MCF 10A (cell line): ENCODE results near the gene PRG2. TPM values are rescaled to one million over a fixed set of nuclear protein-coding genes. Genes with fewer than 3 reads are reported as not detected.
A peak's percentile ranks its signal among the peaks of the same experiment; 100 is the strongest.
"Not testable (repeated sequence)": the region's sequence is repeated elsewhere in the genome, so short reads cannot be mapped to it uniquely, and the experiment has no call there.

Experiments used
- BruUV-seq: library from RNA; stranded (reverse); fragments of 400-500 nt; replicated peaks from 2 replicates; lab custom pipeline; 2021; lab: Mats Ljungman, UMichigan
- CTCF ChIA-PET: fragments of 300-600 bp; sonication (Branson Sonifier 250); formaldehyde crosslinking; extraction: SDS; loops from one replicate; lab custom pipeline; 2021; ENCODE audit warnings: antibody characterized with exemption, inconsistent platforms; lab: Yijun Ruan, JAX
- POLR2A ChIA-PET: fragments of 300-600, 350-650 bp; sonication (Branson Sonifier 250); formaldehyde crosslinking; extraction: SDS; loops from one replicate; lab custom pipeline; 2020; ENCODE audit warnings: antibody characterized with exemption, inconsistent platforms; lab: Yijun Ruan, JAX
- DNase-seq: peaks from one replicate; pipeline ENCODE4 v3.0.0-alpha.2; 2018; ENCODE audit not compliant: unreplicated experiment
- H3K27ac Mint-ChIP-seq: one replicate; pipeline ENCODE4 v1.8.0; 2022; ENCODE audit warnings: mild to moderate bottlenecking, low read depth, mixed read lengths; ENCODE audit not compliant: unreplicated experiment
- H3K27me3 Mint-ChIP-seq: one replicate; pipeline ENCODE4 v1.8.0; 2022; ENCODE audit warnings: mixed read lengths; ENCODE audit not compliant: insufficient read depth, unreplicated experiment
- H3K36me3 Mint-ChIP-seq: one replicate; pipeline ENCODE4 v1.8.0; 2022; ENCODE audit warnings: mild to moderate bottlenecking, moderate library complexity, mixed read lengths; ENCODE audit not compliant: insufficient read depth, unreplicated experiment
- H3K4me1 Mint-ChIP-seq: one replicate; pipeline ENCODE4 v1.8.0; 2022; ENCODE audit warnings: mixed read lengths; ENCODE audit not compliant: insufficient read depth, unreplicated experiment
- H3K4me3 Mint-ChIP-seq: one replicate; pipeline ENCODE4 v1.8.0; 2022; ENCODE audit warnings: mild to moderate bottlenecking, moderate library complexity, mixed read lengths; ENCODE audit not compliant: unreplicated experiment
- H3K9me3 Mint-ChIP-seq: one replicate; pipeline ENCODE4 v1.8.0; 2022; ENCODE audit warnings: mixed read lengths; ENCODE audit not compliant: unreplicated experiment
- intact Hi-C: fragments of 100-400 bp; cut with micrococcal nuclease; formaldehyde crosslinking; loops from 2 replicates; pipeline ENCODE4 v1.14.1; 2022
- total RNA-seq: library from RNA; stranded (reverse); gene quantifications from 2 replicates; pipeline ENCODE4 v1.2.3, GENCODE V29; 2022
- TF ChIP-seq, protein P1 (sequence below): fragments of 200-600 bp; IDR thresholded peaks from one replicate; pipeline ENCODE4 v1.8.0; 2022; ENCODE audit warnings: antibody characterized with exemption, mild to moderate bottlenecking; ENCODE audit not compliant: unreplicated experiment

PRG2 gene
- total RNA-seq, 1 experiment from 2014 or later = not detected

DNA sequence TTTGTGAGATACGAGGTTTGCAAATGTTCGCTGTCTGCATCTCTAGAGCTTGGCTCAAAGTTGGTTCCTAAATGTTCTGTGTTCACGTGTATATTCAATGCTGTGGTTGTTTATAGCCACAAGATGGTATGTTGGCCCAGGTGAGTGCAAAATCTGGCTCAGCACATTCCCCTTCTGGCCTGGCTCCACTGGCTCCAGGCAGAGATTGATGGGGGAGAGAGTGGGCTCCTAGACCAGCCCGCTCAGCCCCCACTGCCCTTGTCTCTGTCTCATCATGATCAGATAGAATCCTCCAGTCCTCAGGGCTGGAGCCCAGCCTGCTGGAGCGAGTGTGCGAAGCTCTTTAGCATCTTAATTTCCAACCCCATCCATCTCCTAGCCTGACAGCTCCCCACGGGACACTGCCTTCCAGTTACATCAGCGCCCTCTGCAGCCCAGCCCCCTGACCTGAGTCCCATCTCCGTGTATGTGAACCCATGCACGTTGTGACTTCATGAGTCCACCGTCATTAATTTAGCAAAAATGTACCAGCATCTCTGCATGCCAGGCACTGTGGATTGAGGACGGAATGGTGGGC lies 50.3 kb downstream of the PRG2 start:
- Mint-ChIP-seq H3K4me1 (peaks cover 6% of the 10 kb centered on the region), H3K9me3 (no peaks in the 10 kb centered on the region), H3K27ac (no peak overlapping the region), H3K4me3 (no peak overlapping the region), H3K36me3 (no peaks in the 10 kb centered on the region), H3K27me3 (no peaks in the 10 kb centered on the region)
- no TSS peak for BruUV-seq
- POLR2A ChIA-PET = no interaction called here
- peak; percentile 30 for DNase-seq
- intact Hi-C loops = no loop called here
- CTCF ChIA-PET = interaction anchor here (0.5 to 1.5 kb wide), 8 partner anchors 117 to 1718 kb away, joined by 3 to 6 read pairs (median 3); no protein-coding TSS in a partner anchor
- TF ChIP-seq, protein P1, sequence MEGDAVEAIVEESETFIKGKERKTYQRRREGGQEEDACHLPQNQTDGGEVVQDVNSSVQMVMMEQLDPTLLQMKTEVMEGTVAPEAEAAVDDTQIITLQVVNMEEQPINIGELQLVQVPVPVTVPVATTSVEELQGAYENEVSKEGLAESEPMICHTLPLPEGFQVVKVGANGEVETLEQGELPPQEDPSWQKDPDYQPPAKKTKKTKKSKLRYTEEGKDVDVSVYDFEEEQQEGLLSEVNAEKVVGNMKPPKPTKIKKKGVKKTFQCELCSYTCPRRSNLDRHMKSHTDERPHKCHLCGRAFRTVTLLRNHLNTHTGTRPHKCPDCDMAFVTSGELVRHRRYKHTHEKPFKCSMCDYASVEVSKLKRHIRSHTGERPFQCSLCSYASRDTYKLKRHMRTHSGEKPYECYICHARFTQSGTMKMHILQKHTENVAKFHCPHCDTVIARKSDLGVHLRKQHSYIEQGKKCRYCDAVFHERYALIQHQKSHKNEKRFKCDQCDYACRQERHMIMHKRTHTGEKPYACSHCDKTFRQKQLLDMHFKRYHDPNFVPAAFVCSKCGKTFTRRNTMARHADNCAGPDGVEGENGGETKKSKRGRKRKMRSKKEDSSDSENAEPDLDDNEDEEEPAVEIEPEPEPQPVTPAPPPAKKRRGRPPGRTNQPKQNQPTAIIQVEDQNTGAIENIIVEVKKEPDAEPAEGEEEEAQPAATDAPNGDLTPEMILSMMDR = no peak

DNA sequence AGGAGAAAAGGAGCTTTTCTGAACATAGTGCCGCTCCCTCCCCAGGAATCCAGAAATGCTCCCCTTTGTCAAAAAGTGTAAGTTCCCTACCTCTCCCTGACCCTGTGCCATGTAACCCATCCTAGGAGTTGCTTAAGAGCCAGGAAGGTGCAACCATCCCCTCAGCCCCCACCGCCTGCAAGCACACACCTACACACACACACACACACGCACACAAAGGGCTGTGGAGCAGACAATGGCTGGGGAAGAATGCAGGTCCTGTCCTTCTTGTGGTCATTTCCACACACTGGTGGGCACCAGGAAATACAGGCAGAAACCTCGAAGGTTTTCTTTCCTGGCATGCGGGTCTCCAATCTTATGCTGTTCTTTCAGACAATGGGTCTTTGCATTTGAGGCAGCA lies 51.1 kb downstream of the PRG2 start:
- TF ChIP-seq, protein P1 = no peak
- no peak for DNase-seq
- ChIA-PET CTCF (interaction anchor here (0.5 to 3.2 kb wide), 4 partner anchors 117 to 1712 kb away, joined by 3 to 9 read pairs (median 3); no protein-coding TSS in a partner anchor), POLR2A (interaction anchor here (1.5 kb wide), 1 partner anchor 14 kb away, joined by 4 read pairs; no protein-coding TSS in a partner anchor)
- H3K9me3 Mint-ChIP-seq = no peaks in the 10 kb centered on the region
- H3K4me1 Mint-ChIP-seq = peaks cover 14% of the 10 kb centered on the region
- no peak overlapping the region for H3K27ac Mint-ChIP-seq
- no peaks in the 10 kb centered on the region for H3K27me3 Mint-ChIP-seq
- no peak overlapping the region for H3K4me3 Mint-ChIP-seq
- intact Hi-C loops = no loop called here
- BruUV-seq = no TSS peak
- H3K36me3 Mint-ChIP-seq = peaks cover 2% of the 10 kb centered on the region

DNA sequence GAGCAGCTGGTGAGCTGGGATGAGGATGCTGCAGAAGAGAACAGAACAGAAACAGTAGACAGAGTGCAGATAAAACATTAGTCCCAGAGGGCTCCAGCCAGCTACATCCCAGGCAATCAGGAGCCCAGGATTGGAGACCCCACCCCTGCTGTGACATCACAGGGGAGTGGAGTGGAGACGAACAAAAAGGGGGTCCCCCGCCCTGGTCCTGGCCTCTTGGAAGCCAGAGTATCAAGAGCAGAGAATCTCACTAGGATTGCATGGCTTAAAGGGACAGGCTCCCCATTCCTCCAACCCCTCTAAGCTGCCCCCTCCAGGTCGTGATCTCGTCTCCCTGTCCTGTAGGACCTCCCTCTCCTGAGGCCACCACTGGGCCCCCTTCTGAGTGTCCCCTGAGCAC lies 52.3 kb downstream of the PRG2 start, which contains the start of gene P2RX3:
Gene P2RX3, plus strand, starts transcription at position 211 of the 400 bp plus-strand sequence. CDS start 199 bp downstream, outside the sequence.
- no peak for DNase-seq
- H3K36me3 Mint-ChIP-seq = peaks cover 14% of the 10 kb centered on the region
- H3K4me3 Mint-ChIP-seq = no peak within 1 kb of the TSS
- peaks cover 20% of the 10 kb centered on the region for H3K4me1 Mint-ChIP-seq
- intact Hi-C loops = no loop called here
- no peaks in the 10 kb centered on the region for H3K27me3 Mint-ChIP-seq
- ChIA-PET POLR2A (interaction anchor here (0.5 to 1.5 kb wide), 2 partner anchors 13 to 372 kb away, joined by 3 to 4 read pairs; no protein-coding TSS in a partner anchor), CTCF (interaction anchor here (0.6 to 3.2 kb wide), 8 partner anchors 11 to 948 kb away, joined by 3 to 9 read pairs (median 4); no protein-coding TSS in a partner anchor)
- TF ChIP-seq, protein P1 = no peak
- no peaks in the 10 kb centered on the region for H3K9me3 Mint-ChIP-seq
- H3K27ac Mint-ChIP-seq = no peak within 1 kb of the TSS
- BruUV-seq = no TSS peak

DNA sequence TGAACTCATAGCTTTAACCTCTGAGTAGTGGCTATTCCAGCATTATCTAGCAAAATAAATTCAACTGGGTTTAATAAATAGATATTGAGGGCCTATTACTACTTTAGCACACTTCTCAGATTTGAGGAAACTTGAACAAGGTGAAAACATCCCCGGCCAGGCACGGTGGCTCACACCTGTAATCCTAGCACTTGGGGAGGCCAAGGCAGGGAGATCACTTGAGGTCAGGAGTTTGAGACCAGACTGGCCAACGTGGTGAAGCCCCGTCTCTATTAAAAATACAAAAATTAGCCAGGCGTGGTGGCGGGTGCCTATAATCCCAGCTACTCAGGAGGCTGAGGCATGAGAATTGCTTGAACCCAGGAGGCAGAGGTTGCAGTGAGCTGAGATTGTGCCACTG lies 53.6 kb downstream of the PRG2 start:
- ChIA-PET CTCF (interaction anchor here (0.5 to 3.2 kb wide), 5 partner anchors 88 to 1849 kb away, joined by 3 to 9 read pairs (median 3); no protein-coding TSS in a partner anchor), POLR2A (interaction anchor here (1.1 to 4.4 kb wide), 2 partner anchors 13 to 376 kb away, joined by 3 to 89 read pairs; partner anchors contain the start of genes MED19, TMX2 and TNKS1BP1)
- DNase-seq, BruUV-seq, H3K27me3 Mint-ChIP-seq, H3K4me3 Mint-ChIP-seq, intact Hi-C loops, H3K27ac Mint-ChIP-seq, H3K9me3 Mint-ChIP-seq: not testable (repeated sequence)
- Mint-ChIP-seq H3K4me1 (peaks cover 20% of the 10 kb centered on the region), H3K36me3 (peaks cover 23% of the 10 kb centered on the region)

Other genes with a start within 250 kb of the PRG2 start
- gene LRRC55, start 208.7 kb downstream of the PRG2 start, total RNA-seq = not detected in 2 replicates
- not detected in 2 replicates for gene APLNR, start 153.4 kb downstream of the PRG2 start, total RNA-seq
- gene TNKS1BP1, start 65.7 kb downstream of the PRG2 start, total RNA-seq = 198 and 202 TPM in 2 replicates
- gene SSRP1, start 54.8 kb downstream of the PRG2 start, total RNA-seq = 159 and 229 TPM in 2 replicates
- not detected in 2 replicates for gene P2RX3, start 52.3 kb downstream of the PRG2 start, total RNA-seq
- not detected in 2 replicates for gene PRG3, start 9.5 kb downstream of the PRG2 start, total RNA-seq
- 96.6 and 112 TPM in 2 replicates for gene SLC43A3, start 36.5 kb upstream of the PRG2 start, total RNA-seq
- 2.0 and 3.2 TPM in 2 replicates for gene RTN4RL2, start 69.9 kb upstream of the PRG2 start, total RNA-seq
- 1.7 and 3.2 TPM in 2 replicates for gene SLC43A1, start 125.1 kb upstream of the PRG2 start, total RNA-seq
- gene TIMM10, start 140.1 kb upstream of the PRG2 start, total RNA-seq = 52.2 and 80.3 TPM in 2 replicates
- not detected in 2 replicates for gene SMTNL1, start 146.9 kb upstream of the PRG2 start, total RNA-seq
- gene UBE2L6, start 177.0 kb upstream of the PRG2 start, total RNA-seq = 17.0 and 17.3 TPM in 2 replicates
- gene SERPING1, start 207.0 kb upstream of the PRG2 start, total RNA-seq = 1.1 TPM in 1 of 2 replicates, not detected in the other